Measurements from ENCODE around the gene CPTP. TPM values are rescaled to one million over a fixed set of nuclear protein-coding genes. Genes with fewer than 3 reads are reported as not detected.

CPTP gene
- total and polyA plus RNA-seq, 2 of the 13 experiments (the other 11 are each of a cell fraction or from before 2014, with no cell fraction given), result 5.5 to 9.3 TPM

GRCh38 chr1:1304331-1305299, 20.0 kb upstream of the CPTP start (continued):
- TF ChIP-seq CCAR2 (optimal IDR thresholded peaks at IDR 0.05; ENCODE audit: low read depth, low read length), result peak; percentile 14
- no peak for TF ChIP-seq ZNF337 (CRISPR knock-in tag; IDR thresholded peaks at IDR 0.05; ENCODE audit: borderline replicate concordance, low read depth)
- no peak for TF ChIP-seq FIP1L1 (IDR thresholded peaks at IDR 0.05; ENCODE audit: borderline replicate concordance, insufficient read depth, low read depth, low read length)
- TF ChIP-seq MAFK (conservative IDR thresholded peaks at IDR 0.05 in 1 of 2, IDR thresholded peaks at IDR 0.05 in 1 of 2; ENCODE audit: low read length in 2 of 2), result no peak
- TF ChIP-seq IKZF4 (CRISPR knock-in tag; IDR thresholded peaks at IDR 0.05; ENCODE audit: borderline replicate concordance, low read depth, not compliant biosample characterization), result no peak
- no peak for TF ChIP-seq ADNP (CRISPR knock-in tag; IDR thresholded peaks at IDR 0.05)
- TF ChIP-seq HBP1 (CRISPR knock-in tag; IDR thresholded peaks at IDR 0.05; ENCODE audit: low read depth), result no peak
- 0 out of 2 replicates have a peak, but pooled peaks have one; percentile 11 for TF ChIP-seq MYPOP (CRISPR knock-in tag; IDR thresholded peaks at IDR 0.05)
- TF ChIP-seq ZFP36L2 (CRISPR knock-in tag; IDR thresholded peaks at IDR 0.05), result no peak
- TF ChIP-seq ZNF589 (CRISPR knock-in tag; conservative IDR thresholded peaks at IDR 0.05), result no peak
- peak; percentile 6; the same call in 1 of the 2 replicates for TF ChIP-seq GFI1 (CRISPR knock-in tag; IDR thresholded peaks at IDR 0.05; ENCODE audit: borderline replicate concordance)
- no peak for TF ChIP-seq FOXK2 (IDR thresholded peaks at IDR 0.05)
- no peak for TF ChIP-seq MYNN (CRISPR knock-in tag; IDR thresholded peaks at IDR 0.05; ENCODE audit: low read depth)
- no peak for TF ChIP-seq MBNL3 (CRISPR knock-in tag; conservative IDR thresholded peaks at IDR 0.05)
- TF ChIP-seq BATF2 (CRISPR knock-in tag; IDR thresholded peaks at IDR 0.05), result no peak
- no peak for TF ChIP-seq HOXA3 (CRISPR knock-in tag; IDR thresholded peaks at IDR 0.05)
- TF ChIP-seq ZNF687 (CRISPR knock-in tag; IDR thresholded peaks at IDR 0.05), result peak; percentile 93
- TF ChIP-seq ETV6 (CRISPR knock-in tag; conservative IDR thresholded peaks at IDR 0.05), result no peak
- no peak for TF ChIP-seq PLSCR1 (CRISPR knock-in tag; IDR thresholded peaks at IDR 0.05; ENCODE audit: borderline replicate concordance)
- TF ChIP-seq HNF4A (CRISPR knock-in tag; IDR thresholded peaks at IDR 0.05), result no peak
- no peak for TF ChIP-seq ZNF557 (CRISPR knock-in tag; IDR thresholded peaks at IDR 0.05)
